GM18502 (cell line): ENCODE results near the gene GGTLC1.
"Not testable (repeated sequence)": the region's sequence is repeated elsewhere in the genome, so short reads cannot be mapped to it uniquely, and the experiment has no call there.

Experiments
- ATAC-seq: cut with Tn5 transposase; IDR thresholded peaks from one replicate; pipeline ENCODE4 v1.9.1; 2021; ENCODE audit warnings: mild to moderate bottlenecking; ENCODE audit not compliant: unreplicated experiment, poor library complexity

Gene GGTLC1

GRCh38 chr20:23995905-23996666, 7.5 kb upstream of the GGTLC1 start:
- ATAC-seq, result no peak

DNA sequence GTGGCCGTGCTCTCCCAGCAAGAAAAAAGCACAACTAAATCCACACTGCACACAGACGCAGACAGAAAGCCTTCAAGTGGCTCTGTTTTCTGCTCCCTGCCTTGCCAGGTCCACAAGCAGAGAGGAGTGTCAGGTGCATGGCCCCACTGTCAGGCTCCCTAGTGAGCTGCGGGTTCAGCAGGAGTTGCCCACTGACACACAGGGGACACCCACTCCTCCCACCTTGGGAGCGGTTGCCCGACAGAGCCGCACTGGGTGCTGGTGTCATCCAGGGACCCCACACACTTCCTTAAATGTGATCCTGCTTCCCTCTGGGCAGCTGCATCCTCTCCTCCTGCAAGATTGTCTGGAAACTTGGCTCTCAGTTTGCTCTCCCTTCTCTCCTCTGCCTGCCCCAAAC, 6.7 kb upstream of the GGTLC1 start:
- not testable (repeated sequence) for ATAC-seq

GRCh38 chr20:23994001-23994633, 5.5 kb upstream of the GGTLC1 start:
- ATAC-seq, result not testable (repeated sequence)

DNA sequence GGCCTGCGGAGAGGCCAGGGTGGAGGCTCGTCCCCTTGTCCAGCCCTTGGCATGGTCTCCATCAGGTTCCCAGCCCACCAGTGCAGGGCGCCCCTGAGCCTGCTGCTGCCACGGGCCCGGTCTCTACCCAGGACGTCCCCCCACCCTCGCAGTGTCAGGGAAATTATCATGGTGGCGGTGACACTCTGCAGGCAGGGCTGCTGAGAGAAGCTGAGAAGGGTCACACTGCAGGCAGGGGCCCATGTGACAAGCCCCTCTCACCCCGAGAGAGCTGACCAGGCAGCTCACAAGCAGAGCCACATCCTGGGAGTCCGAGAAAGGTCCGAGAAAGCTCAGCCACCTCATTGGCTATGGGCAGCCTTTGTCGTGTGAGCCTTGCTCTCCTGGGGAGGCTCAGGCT, 4.9 kb upstream of the GGTLC1 start:
- ATAC-seq, result not testable (repeated sequence)

- ATAC-seq, result not testable (repeated sequence)
Observed at GRCh38 chr20:23990296-23990695, 1.7 kb upstream of the GGTLC1 start.

- ATAC-seq, result not testable (repeated sequence)
Observed at GRCh38 chr20:23988966-23989365, 387 bp upstream of the GGTLC1 start.

DNA sequence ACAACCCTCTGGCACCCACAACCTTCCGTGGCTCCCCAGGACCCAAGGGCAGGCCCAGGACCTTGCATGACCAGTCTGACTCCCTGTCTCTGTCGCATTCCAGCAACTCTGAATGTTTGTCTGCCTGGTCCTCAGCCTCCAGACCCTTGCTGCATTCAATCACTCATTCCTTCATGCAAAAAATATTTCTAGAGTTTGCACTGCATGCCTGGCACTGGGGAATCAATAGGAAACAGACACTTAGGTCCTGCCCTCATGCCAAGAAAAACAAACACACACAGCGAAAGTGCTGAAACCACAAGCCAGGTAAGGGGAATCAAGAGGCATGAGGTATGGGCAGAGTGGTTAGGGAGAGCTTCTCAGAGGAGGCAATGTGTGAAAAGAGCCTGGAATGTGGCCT, 1.9 kb downstream of the GGTLC1 start:
- ATAC-seq, result not testable (repeated sequence)

GRCh38 chr20:23986310-23986709, 2.3 kb downstream of the GGTLC1 start:
- not testable (repeated sequence) for ATAC-seq

GRCh38 chr20:23985790-23986225, 2.8 kb downstream of the GGTLC1 start:
- not testable (repeated sequence) for ATAC-seq

- not testable (repeated sequence) for ATAC-seq
Observed at GRCh38 chr20:23985066-23985789, 3.4 kb downstream of the GGTLC1 start.

DNA sequence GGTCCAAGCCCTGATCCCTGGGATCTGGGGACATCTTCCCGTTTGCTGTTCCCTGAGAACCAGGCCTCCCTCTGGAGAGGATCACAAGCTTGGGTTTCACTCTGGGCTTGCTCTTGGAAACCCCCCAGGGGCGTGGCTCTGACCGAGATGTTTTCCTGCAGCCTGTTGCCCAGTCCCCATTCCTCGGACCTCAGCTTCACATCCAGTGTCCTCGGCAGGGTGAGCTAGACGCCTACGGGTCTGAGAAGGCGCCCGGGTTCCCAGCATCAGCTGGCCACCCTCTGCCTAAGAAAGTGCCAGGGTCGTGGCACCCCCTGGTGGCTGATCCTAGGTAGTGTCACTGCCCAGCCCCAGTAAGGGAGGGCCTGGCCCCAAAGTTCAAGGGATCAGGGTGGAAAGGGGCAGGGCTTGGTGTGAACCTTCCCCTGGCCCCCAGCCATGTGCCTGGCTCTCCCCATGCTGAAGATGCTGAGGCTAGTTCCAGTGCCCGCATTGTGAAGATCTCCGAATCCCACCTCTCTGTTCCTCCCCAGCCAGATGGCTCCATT, 4.0 kb downstream of the GGTLC1 start:
- ATAC-seq, result not testable (repeated sequence)

DNA sequence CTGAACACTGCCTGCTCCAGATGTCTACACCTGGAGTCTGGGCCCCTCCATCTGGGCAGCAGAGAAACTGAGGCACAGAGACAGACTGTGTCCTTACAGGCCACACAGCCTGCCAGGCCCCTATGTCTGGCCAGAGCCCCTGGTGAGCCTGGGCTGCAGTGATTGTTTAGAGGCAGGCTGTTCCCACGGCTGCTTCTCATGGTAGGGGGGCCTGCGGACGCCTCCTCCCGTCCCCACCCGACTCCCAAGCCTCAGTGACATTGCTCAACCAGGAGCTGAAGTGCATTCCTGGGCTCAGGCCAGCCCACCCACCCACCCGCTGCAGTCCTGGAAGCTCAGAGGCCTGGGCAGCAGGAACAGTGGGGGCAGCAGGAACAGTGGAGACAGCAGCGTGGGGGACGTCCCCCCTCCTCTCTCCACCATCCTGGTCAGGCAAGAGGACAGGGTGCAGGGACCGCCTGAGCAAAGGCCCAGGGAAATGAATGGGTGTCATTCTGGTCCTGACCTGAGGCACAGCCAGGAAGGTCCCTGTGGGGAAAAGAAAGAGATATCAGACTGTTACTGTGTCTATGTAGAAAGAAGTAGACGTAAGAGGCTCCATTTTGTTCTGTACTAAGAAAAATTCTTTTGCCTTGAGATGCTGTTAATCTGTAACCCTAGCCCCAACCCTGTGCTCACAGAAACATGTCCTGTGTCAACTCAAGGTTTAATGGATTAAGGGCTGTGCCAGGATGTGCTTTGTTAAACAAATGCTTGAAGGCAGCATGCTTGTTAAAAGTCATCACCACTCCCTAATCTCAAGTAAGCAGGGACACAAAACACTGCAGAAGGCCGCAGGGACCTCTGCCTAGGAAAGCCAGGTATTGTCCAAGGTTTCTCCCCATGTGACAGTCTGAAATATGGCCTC, 6.2 kb downstream of the GGTLC1 start:
- ATAC-seq, result not testable (repeated sequence)

DNA sequence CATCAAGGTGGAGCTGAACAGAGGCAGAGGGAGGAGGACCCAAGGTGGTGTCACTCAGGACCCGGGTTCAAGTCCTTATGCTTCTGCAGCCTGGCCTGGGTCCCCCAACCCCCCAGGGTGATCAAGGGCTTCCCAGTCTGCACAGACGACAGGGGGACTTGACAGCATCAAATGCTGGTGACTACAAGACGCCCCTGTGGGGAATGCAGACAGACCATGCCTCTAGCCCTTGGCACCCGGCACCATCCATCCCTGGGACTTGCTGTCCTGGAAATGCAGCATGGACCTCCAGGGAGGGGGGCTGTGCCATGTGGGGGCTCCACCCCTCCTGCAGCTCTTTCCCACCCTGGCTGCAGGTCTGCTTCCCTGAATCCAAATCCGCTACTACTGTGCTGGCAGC, 7.1 kb downstream of the GGTLC1 start:
- not testable (repeated sequence) for ATAC-seq

DNA sequence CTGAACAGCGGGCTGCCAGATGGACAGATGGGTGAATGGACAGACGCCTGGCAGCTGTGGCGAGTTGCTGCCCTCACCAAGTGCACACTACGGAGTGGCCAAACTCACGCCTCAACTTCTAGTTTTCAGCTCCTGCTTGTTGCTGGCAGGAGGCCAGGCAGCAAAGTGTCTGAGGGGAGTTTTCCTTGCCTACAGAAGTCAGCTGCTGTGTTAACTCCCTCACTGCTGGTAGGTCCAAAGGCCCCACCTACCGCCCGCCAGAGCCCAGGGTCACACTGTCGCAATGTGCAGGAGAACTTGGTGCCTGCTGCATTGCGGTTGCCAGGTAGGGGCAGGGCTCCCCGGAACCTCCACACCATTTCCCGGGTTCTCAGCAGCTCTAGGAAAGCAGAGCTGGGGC, 7.6 kb downstream of the GGTLC1 start:
- ATAC-seq, result not testable (repeated sequence)

DNA sequence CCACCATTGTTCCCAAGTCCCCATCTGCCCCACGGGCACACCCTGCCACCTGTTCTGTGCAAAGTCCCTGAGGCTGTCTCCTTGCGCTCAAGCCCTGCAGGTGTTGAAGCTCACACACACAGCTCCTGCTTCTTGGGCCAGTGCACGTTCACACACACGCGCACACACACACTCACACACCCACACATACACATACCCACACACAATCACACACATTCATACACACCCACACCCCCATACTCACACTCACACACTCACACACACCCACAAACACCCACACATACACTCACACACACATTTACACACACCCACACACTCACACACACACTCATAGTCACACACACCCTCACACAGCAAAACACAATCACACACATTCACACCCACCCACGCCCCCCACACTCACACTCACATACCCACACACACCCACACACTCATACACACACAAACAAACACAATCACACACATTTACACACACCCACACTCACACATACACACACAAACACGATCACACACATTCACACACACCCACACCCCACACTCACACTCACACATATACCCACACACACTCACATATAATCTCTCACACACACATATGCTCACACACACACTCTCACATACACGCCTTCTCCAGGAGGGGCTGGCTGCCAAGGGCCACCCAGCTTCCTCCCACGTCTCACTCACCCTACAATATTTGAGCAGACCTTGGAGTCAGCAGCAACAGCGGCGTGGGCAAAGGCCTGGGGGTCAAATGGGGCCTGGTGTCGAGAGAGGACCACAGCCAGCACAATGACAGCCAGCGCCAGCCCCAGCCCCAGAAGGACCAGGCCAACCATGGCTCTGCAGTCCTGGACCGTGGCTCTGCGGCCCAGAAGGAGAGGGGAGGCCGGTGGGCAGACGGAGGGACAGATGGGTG, 8.4 kb downstream of the GGTLC1 start:
- ATAC-seq, result not testable (repeated sequence)

GRCh38 chr20:23979380-23979779, 9.2 kb downstream of the GGTLC1 start:
- not testable (repeated sequence) for ATAC-seq

- ATAC-seq, result not testable (repeated sequence)
Observed at GRCh38 chr20:23978457-23978856, 10.1 kb downstream of the GGTLC1 start.

DNA sequence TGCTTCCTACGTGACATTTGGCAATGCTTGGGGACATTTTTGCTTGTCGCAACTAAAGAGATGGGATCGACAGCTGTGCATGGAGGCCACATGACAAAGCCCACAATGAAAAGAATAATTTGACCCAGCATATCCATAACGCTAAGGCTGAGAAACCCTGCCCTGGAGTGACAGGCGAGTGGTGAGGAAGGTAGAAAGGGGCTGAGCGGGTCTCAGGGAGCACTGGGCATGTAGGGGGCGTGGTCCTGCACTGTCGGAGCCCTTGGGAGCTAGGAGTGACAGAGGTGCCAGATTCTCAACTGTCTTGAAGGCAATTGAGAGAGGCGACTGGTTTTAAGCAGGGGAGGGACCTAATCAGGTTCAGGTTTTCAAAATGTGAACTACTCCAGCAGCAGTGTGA, 13.6 kb downstream of the GGTLC1 start:
- no peak for ATAC-seq

- ATAC-seq, result no peak
Observed at GRCh38 chr20:23971310-23971709, 17.3 kb downstream of the GGTLC1 start.
